Neural cell (in vitro differentiated cells): Measurements from ENCODE around the gene COL24A1. TPM values are rescaled to one million over a fixed set of nuclear protein-coding genes. Genes with fewer than 3 reads are reported as not detected.
"Not testable (repeated sequence)": the region's sequence is repeated elsewhere in the genome, so short reads cannot be mapped to it uniquely, and the experiment has no call there.

Experiments
- H2AFZ ChIP-seq: fragments of 200-600, 300-800 bp; sonication (generic), shearing (Covaris generic); 2 replicates; pipeline ENCODE4 v1.6.0; 2014; ENCODE audit warnings: low read depth, mild to moderate bottlenecking, antibody characterized with exemption, low read length, moderate library complexity
- H3F3A ChIP-seq: fragments of 200-600 bp; shearing (Covaris generic); 2 replicates; pipeline ENCODE4 v1.6.1; 2016; ENCODE audit warnings: mild to moderate bottlenecking, moderate library complexity, mixed read lengths, antibody characterized with exemption, low read length; ENCODE audit not compliant: insufficient read depth, poor library complexity, severe bottlenecking
- H3K27ac ChIP-seq: fragments of 200-600, 300-800 bp; sonication (generic), shearing (Covaris generic); 2 replicates; pipeline ENCODE4 v1.5.1; 2014; ENCODE audit warnings: mild to moderate bottlenecking, low read length, moderate library complexity
- H3K27me3 ChIP-seq: fragments of 300-800, 200-600 bp; sonication (generic), shearing (Covaris generic); 2 replicates; pipeline ENCODE4 v1.6.0; 2014; ENCODE audit warnings: mild to moderate bottlenecking, low read depth, low read length, moderate library complexity; ENCODE audit not compliant: insufficient read depth
- H3K36me3 ChIP-seq: fragments of 300-800, 200-600 bp; sonication (generic), shearing (Covaris generic); 2 replicates; pipeline ENCODE4 v1.5.1; 2014; ENCODE audit warnings: mild to moderate bottlenecking, antibody characterized with exemption, low read length, moderate library complexity; ENCODE audit not compliant: insufficient read depth
- H3K4me2 ChIP-seq: fragments of 300-800, 200-600 bp; sonication (generic), shearing (Covaris generic); 2 replicates; pipeline ENCODE4 v1.6.0; 2014; ENCODE audit warnings: mild to moderate bottlenecking, low read length
- H3K4me3 ChIP-seq: fragments of 300-800, 200-600 bp; sonication (generic), shearing (Covaris generic); 2 replicates; pipeline ENCODE4 v1.5.1; 2014; ENCODE audit warnings: mild to moderate bottlenecking, low read length, moderate library complexity
- H3K79me2 ChIP-seq: fragments of 200-600 bp; shearing (Covaris generic); replicated peaks from 2 replicates; pipeline ENCODE4 v1.6.0; 2014; ENCODE audit warnings: mild to moderate bottlenecking, low read length, moderate library complexity; ENCODE audit not compliant: insufficient read depth
- H3K9ac ChIP-seq: fragments of 300-800, 200-600 bp; sonication (generic), shearing (Covaris generic); 2 replicates; pipeline ENCODE4 v1.6.1; 2016; ENCODE audit warnings: mild to moderate bottlenecking, low read length, mixed read lengths
- H3K9me2 ChIP-seq: fragments of 200-600 bp; shearing (Covaris generic); 2 replicates; pipeline ENCODE4 v1.6.1; 2016; ENCODE audit warnings: mild to moderate bottlenecking, low read length, mixed read lengths; ENCODE audit not compliant: insufficient read depth
- H3K9me3 ChIP-seq: fragments of 200-600, 300-800 bp; sonication (generic), shearing (Covaris generic); 2 replicates; pipeline ENCODE4 v1.6.1; 2016; ENCODE audit warnings: mild to moderate bottlenecking, mixed run types, low read length, moderate library complexity, mixed read lengths
- H4K20me1 ChIP-seq: fragments of 200-600 bp; shearing (Covaris generic); 2 replicates; pipeline ENCODE4 v1.6.1; 2016; ENCODE audit warnings: mild to moderate bottlenecking, mixed run types; ENCODE audit not compliant: insufficient read depth
- EP300 ChIP-seq: fragments of 450-650 bp; conservative IDR thresholded peaks from 2 replicates; pipeline ENCODE4 v1.6.1; 2014; ENCODE audit warnings: antibody characterized with exemption, mild to moderate bottlenecking, moderate library complexity; ENCODE audit not compliant: poor library complexity, severe bottlenecking
- EZH2 ChIP-seq: fragments of 200-600, 300-800 bp; shearing (Covaris generic), sonication (generic); IDR thresholded peaks from 2 replicates; pipeline ENCODE4 v1.6.1; 2014; ENCODE audit warnings: antibody characterized with exemption, low read length, borderline replicate concordance, mild to moderate bottlenecking; ENCODE audit not compliant: insufficient read depth, poor library complexity, severe bottlenecking
- MXI1 ChIP-seq: fragments of 450-650 bp; conservative IDR thresholded peaks from 2 replicates; pipeline ENCODE4 v1.6.1; 2014; ENCODE audit warnings: antibody characterized with exemption, mild to moderate bottlenecking; ENCODE audit not compliant: poor library complexity, severe bottlenecking
- POLR2AphosphoS5 ChIP-seq: IDR thresholded peaks from 2 replicates; pipeline ENCODE4 v1.6.1; 2012
- RAD21 ChIP-seq: fragments of 450-650 bp; conservative IDR thresholded peaks from 2 replicates; pipeline ENCODE4 v1.6.1; 2014; ENCODE audit warnings: antibody characterized with exemption, mild to moderate bottlenecking, moderate library complexity
- SMC3 ChIP-seq: fragments of 450-650 bp; conservative IDR thresholded peaks from 2 replicates; pipeline ENCODE4 v1.6.1; 2014; ENCODE audit warnings: antibody characterized with exemption, mild to moderate bottlenecking, moderate library complexity; ENCODE audit not compliant: poor library complexity
- TAF1 ChIP-seq: IDR thresholded peaks from 2 replicates; pipeline ENCODE4 v1.6.1; 2012; ENCODE audit warnings: low read depth
- polyA plus RNA-seq: library from polyadenylated mRNA; depleted of rRNA; stranded (reverse); fragments of >200 nt; gene quantifications from 2 replicates; pipeline ENCODE4 v1.2.3, GENCODE V29; 2014
- TF ChIP-seq, protein P1 (sequence below): IDR thresholded peaks from 2 replicates; pipeline ENCODE4 v1.6.1; 2012; ENCODE audit warnings: borderline replicate concordance
- TF ChIP-seq, protein P2 (sequence below): fragments of 450-650 bp; IDR thresholded peaks from 2 replicates; pipeline ENCODE4 v1.5.1; 2014; ENCODE audit warnings: antibody characterized with exemption, mild to moderate bottlenecking, moderate library complexity; ENCODE audit not compliant: poor library complexity, severe bottlenecking

The COL24A1 gene
- polyA plus RNA-seq, 1 donor from 2014 or later: 0.19 TPM

DNA sequence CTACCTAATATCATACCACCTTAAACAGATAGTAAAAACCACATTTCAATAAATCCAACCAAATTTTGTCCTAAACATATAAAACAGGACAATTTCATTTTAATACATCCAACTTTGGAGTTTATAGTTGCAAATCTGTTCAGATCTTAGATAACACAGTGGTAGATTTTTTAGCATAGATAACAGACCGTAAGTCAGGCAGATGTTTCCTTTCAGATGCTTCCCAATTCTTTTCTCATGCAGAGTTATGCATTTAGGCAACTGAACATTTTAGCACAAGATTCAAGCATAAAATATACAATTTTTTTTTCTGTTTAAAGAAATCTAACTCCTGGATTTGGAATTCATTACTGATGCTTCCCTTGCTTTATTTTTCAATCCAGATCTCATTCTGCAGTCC is 291.8 kb downstream of the COL24A1 start:
- H3K4me2 ChIP-seq: no peak overlapping the region
- TF ChIP-seq SMC3 (no peak), RAD21 (no peak), EP300 (no peak), POLR2AphosphoS5 (no peak), EZH2 (no peak), MXI1 (no peak), TAF1 (no peak)
- TF ChIP-seq, protein P1, sequence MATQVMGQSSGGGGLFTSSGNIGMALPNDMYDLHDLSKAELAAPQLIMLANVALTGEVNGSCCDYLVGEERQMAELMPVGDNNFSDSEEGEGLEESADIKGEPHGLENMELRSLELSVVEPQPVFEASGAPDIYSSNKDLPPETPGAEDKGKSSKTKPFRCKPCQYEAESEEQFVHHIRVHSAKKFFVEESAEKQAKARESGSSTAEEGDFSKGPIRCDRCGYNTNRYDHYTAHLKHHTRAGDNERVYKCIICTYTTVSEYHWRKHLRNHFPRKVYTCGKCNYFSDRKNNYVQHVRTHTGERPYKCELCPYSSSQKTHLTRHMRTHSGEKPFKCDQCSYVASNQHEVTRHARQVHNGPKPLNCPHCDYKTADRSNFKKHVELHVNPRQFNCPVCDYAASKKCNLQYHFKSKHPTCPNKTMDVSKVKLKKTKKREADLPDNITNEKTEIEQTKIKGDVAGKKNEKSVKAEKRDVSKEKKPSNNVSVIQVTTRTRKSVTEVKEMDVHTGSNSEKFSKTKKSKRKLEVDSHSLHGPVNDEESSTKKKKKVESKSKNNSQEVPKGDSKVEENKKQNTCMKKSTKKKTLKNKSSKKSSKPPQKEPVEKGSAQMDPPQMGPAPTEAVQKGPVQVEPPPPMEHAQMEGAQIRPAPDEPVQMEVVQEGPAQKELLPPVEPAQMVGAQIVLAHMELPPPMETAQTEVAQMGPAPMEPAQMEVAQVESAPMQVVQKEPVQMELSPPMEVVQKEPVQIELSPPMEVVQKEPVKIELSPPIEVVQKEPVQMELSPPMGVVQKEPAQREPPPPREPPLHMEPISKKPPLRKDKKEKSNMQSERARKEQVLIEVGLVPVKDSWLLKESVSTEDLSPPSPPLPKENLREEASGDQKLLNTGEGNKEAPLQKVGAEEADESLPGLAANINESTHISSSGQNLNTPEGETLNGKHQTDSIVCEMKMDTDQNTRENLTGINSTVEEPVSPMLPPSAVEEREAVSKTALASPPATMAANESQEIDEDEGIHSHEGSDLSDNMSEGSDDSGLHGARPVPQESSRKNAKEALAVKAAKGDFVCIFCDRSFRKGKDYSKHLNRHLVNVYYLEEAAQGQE: no peak
- TF ChIP-seq, protein P2, sequence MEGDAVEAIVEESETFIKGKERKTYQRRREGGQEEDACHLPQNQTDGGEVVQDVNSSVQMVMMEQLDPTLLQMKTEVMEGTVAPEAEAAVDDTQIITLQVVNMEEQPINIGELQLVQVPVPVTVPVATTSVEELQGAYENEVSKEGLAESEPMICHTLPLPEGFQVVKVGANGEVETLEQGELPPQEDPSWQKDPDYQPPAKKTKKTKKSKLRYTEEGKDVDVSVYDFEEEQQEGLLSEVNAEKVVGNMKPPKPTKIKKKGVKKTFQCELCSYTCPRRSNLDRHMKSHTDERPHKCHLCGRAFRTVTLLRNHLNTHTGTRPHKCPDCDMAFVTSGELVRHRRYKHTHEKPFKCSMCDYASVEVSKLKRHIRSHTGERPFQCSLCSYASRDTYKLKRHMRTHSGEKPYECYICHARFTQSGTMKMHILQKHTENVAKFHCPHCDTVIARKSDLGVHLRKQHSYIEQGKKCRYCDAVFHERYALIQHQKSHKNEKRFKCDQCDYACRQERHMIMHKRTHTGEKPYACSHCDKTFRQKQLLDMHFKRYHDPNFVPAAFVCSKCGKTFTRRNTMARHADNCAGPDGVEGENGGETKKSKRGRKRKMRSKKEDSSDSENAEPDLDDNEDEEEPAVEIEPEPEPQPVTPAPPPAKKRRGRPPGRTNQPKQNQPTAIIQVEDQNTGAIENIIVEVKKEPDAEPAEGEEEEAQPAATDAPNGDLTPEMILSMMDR: no peak

DNA sequence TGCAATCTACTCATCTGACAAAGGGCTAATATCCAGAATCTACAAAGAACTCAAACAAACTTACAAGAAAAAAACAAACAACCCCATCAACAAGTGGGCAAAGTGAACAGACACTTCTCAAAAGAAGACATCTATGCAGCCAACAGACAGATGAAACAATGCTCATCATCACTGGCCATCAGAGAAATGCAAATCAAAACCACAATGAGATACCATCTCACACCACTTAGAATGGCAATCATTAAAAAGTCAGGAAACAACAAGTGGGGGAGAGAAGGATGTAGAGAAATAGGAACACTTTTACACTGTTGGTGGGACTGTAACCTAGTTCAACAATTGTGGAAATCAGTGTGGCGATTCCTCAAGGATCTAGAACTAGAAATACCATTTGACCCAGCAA is 292.9 kb downstream of the COL24A1 start:
- H3F3A ChIP-seq, H2AFZ ChIP-seq, H3K36me3 ChIP-seq, H4K20me1 ChIP-seq, H3K9me3 ChIP-seq, H3K79me2 ChIP-seq, H3K4me2 ChIP-seq, H3K9ac ChIP-seq, H3K9me2 ChIP-seq, H3K4me3 ChIP-seq, H3K27me3 ChIP-seq, H3K27ac ChIP-seq: not testable (repeated sequence)

More for the DNA sequence above, 291.8 kb downstream of the COL24A1 start:
- no peaks in the 10 kb centered on the region for H3K36me3 ChIP-seq
- H3F3A ChIP-seq: no peaks in the 10 kb centered on the region
- H3K27ac ChIP-seq: no peak overlapping the region
- H3K9ac ChIP-seq: no peak overlapping the region
- H3K9me3 ChIP-seq: no peaks in the 10 kb centered on the region
- no peaks in the 10 kb centered on the region for H3K9me2 ChIP-seq
- no peaks in the 10 kb centered on the region for H3K79me2 ChIP-seq
- H2AFZ ChIP-seq: no peak overlapping the region
- no peak overlapping the region for H3K4me3 ChIP-seq
- no peaks in the 10 kb centered on the region for H3K27me3 ChIP-seq
- no peaks in the 10 kb centered on the region for H4K20me1 ChIP-seq

DNA sequence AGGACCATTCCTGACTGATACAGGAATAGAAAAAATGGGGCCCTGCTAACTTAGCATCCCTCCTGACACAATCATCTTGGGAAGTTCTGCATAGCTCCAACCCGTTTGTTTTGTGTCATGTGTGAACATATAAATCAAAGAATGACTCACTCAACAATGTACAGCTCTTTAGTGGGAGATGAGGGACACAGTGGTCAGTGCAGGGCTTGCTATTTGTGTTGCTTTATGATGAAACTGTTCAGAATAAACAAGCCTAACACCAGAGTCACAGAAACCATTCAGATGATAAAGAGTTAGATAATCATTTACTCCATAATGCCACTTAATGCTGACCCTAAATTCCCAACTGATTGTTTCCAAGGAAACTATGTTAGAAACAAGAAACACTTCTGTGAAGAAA is 294.1 kb downstream of the COL24A1 start:
- Histone ChIP-seq H3F3A (no peaks in the 10 kb centered on the region), H3K4me2 (no peak overlapping the region), H3K4me3 (no peak overlapping the region), H3K9me2 (no peaks in the 10 kb centered on the region), H4K20me1 (no peaks in the 10 kb centered on the region), H3K9me3 (no peaks in the 10 kb centered on the region), H3K36me3 (no peaks in the 10 kb centered on the region), H2AFZ (no peak overlapping the region), H3K79me2 (no peaks in the 10 kb centered on the region), H3K9ac (no peak overlapping the region), H3K27me3 (no peaks in the 10 kb centered on the region), H3K27ac (no peak overlapping the region)
- TF ChIP-seq SMC3: no peak
- TF ChIP-seq, protein P2: no peak
- no peak for TF ChIP-seq MXI1
